HCEC 1CT (cell line): ENCODE data around the gene KCNMA1.
"Not testable (repeated sequence)": the region's sequence is repeated elsewhere in the genome, so short reads cannot be mapped to it uniquely, and the experiment has no call there.

Source experiments
- DNase-seq: peaks from one replicate; pipeline ENCODE4 v3.0.0-alpha.2; 2017

The KCNMA1 gene

GRCh38 chr10:77409697-77410471 lies 227.7 kb downstream of the KCNMA1 start:
- DNase-seq: no peak

- no peak for DNase-seq
Measured at GRCh38 chr10:77408259-77408658, 229.3 kb downstream of the KCNMA1 start.

GRCh38 chr10:77406764-77407430 lies 230.7 kb downstream of the KCNMA1 start:
- DNase-seq: no peak

GRCh38 chr10:77405771-77406241 lies 231.8 kb downstream of the KCNMA1 start:
- peak; percentile 75 for DNase-seq

- DNase-seq: no peak
Measured at GRCh38 chr10:77404810-77405209, 232.8 kb downstream of the KCNMA1 start.

GRCh38 chr10:77403761-77404160 lies 233.8 kb downstream of the KCNMA1 start:
- DNase-seq: no peak

- DNase-seq: no peak
Measured at GRCh38 chr10:77401683-77402082, 235.9 kb downstream of the KCNMA1 start.

- DNase-seq: no peak
Measured at GRCh38 chr10:77400033-77400432, 237.6 kb downstream of the KCNMA1 start.

GRCh38 chr10:77398986-77399755 lies 238.4 kb downstream of the KCNMA1 start:
- DNase-seq: no peak

- peak; percentile 27 for DNase-seq
Measured at GRCh38 chr10:77398558-77398957, 239.1 kb downstream of the KCNMA1 start.

GRCh38 chr10:77397103-77397502 lies 240.5 kb downstream of the KCNMA1 start:
- no peak for DNase-seq

GRCh38 chr10:77396290-77396689 lies 241.3 kb downstream of the KCNMA1 start:
- DNase-seq: no peak

GRCh38 chr10:77393821-77394501 lies 243.6 kb downstream of the KCNMA1 start:
- no peak for DNase-seq

- DNase-seq: no peak
Measured at GRCh38 chr10:77393411-77393810, 244.2 kb downstream of the KCNMA1 start.

- DNase-seq: peak; percentile 99
Measured at GRCh38 chr10:77392851-77393250, 244.8 kb downstream of the KCNMA1 start.

GRCh38 chr10:77392236-77392721 lies 245.3 kb downstream of the KCNMA1 start:
- DNase-seq: peak; percentile 67

- peak; percentile 85 for DNase-seq
Measured at GRCh38 chr10:77391605-77392235, 245.9 kb downstream of the KCNMA1 start.

- no peak for DNase-seq
Measured at GRCh38 chr10:77390481-77390891, 247.1 kb downstream of the KCNMA1 start.

- no peak for DNase-seq
Measured at GRCh38 chr10:77388571-77389100, 249.0 kb downstream of the KCNMA1 start.

GRCh38 chr10:77387701-77388100 lies 249.9 kb downstream of the KCNMA1 start:
- not testable (repeated sequence) for DNase-seq

- no peak for DNase-seq
Measured at GRCh38 chr10:77387247-77387646, 250.4 kb downstream of the KCNMA1 start.

- DNase-seq: peak; percentile 50
Measured at GRCh38 chr10:77386838-77387237, 250.8 kb downstream of the KCNMA1 start.
